ENCODE results near the gene DPP7.

DNA sequence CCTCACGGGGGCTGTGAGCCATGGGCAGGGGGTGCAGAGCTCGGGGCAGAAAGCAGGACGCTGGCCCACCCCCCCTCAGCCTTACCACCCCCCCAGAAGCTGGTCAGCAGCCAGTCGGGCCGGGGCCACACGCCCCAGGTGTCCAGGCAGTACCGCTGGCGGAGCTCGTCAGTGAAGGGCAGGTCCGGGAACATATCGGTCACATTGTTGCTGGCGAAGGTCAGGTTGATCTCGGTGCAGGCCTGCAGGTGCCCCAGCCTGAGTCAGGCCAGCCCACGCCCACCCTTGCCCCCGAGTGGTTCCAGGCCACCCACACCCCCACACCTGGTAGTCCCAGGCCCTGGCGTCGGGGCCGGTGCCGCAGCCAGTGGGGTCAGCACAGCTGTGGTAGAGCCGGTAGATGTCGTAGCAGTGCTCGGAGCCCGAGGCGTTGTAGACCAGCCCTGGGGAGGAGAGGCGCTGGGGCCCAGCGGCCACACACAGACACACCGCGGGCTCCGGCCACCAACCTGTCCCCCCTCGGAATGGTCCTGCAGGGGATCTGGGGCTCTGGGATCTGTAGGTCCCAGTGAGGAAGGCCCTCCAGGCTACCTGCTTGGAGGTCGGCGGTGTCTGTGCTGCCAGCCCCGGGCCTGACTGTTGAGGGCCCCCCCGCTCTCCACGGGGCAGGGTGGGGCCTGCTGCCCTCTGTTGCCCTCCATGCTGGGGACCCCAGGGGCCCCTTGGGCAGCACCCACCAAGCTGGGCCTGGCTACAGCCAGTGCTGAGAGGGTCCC is 2.6 kb downstream of the DPP7 start:
- TF ChIP-seq CTCF (IDR thresholded peaks at IDR 0.05): no peak
- TF ChIP-seq EZH2 (IDR thresholded peaks at IDR 0.05; ENCODE audit: borderline replicate concordance, insufficient read depth, low read depth, low read length, poor library complexity, severe bottlenecking): no peak
